Epithelial cell of esophagus (primary cell): ENCODE measurements around the gene IL1RL2.

Experiments used
- DNase-seq: peaks from one replicate; pipeline ENCODE4 v3.0.0; 2010; ENCODE audit warnings: low read depth
- H3K4me3 ChIP-seq: 2 replicates; pipeline ENCODE4 v1.5.1; 2011; ENCODE audit warnings: mild to moderate bottlenecking, low read length, control low read depth
- CTCF ChIP-seq: IDR thresholded peaks from 2 replicates; pipeline ENCODE4 v1.5.1; 2011; ENCODE audit warnings: low read depth, mild to moderate bottlenecking, low read length, control low read depth, inconsistent platforms; ENCODE audit not compliant: insufficient read depth; ENCODE audit errors: missing control alignments

The IL1RL2 gene

GRCh38 chr2:102186791-102187495 is at the start of gene IL1RL2:
Gene IL1RL2, plus strand, starts transcription at chr2:102187023. Its CDS starts 845 bp downstream, at chr2:102187868.
- peak; percentile 75 for DNase-seq
- no peak for TF ChIP-seq CTCF
- H3K4me3 ChIP-seq = peak within 1 kb of the TSS; percentile 48

- peak; percentile 33 for DNase-seq
- no peak for TF ChIP-seq CTCF
- H3K4me3 ChIP-seq = no peak overlapping the region
These were observed 49.7 kb upstream of the IL1RL2 start for GRCh38 chr2:102137138-102137537.

- no peak for TF ChIP-seq CTCF
- H3K4me3 ChIP-seq = no peak overlapping the region
- DNase-seq = no peak
These were observed 48.5 kb upstream of the IL1RL2 start for GRCh38 chr2:102138331-102138730.

GRCh38 chr2:102139851-102140250 is 47.0 kb upstream of the IL1RL2 start:
- no peak for DNase-seq
- peak; percentile 8 for TF ChIP-seq CTCF
- H3K4me3 ChIP-seq = no peak overlapping the region

- TF ChIP-seq CTCF = no peak
- DNase-seq = no peak
- H3K4me3 ChIP-seq = no peak overlapping the region
These were observed 46.4 kb upstream of the IL1RL2 start for GRCh38 chr2:102140377-102140776.

- no peak for TF ChIP-seq CTCF
- H3K4me3 ChIP-seq = no peak overlapping the region
- DNase-seq = no peak
These were observed 45.5 kb upstream of the IL1RL2 start for GRCh38 chr2:102141011-102141943.
